Coronary artery (tissue), 2 donors: ENCODE results near the gene BAK1.

Source experiments
- DNase-seq: peaks from one replicate; pipeline ENCODE4 v3.0.0-alpha.2; 2017; ENCODE audit warnings: low spot score
- H3K27ac ChIP-seq, 2 donors: fragments of 200-600 bp; sonication (generic); one replicate each; pipeline ENCODE4 v1.5.1; 2016 to 2019
- H3K4me3 ChIP-seq: fragments of 200-600 bp; sonication (generic); 2 replicates; pipeline ENCODE4 v1.5.1; 2016; ENCODE audit warnings: mild to moderate bottlenecking, moderate library complexity
- CTCF ChIP-seq: fragments of 200-600 bp; sonication (generic); IDR thresholded peaks from one replicate; pipeline ENCODE4 v1.5.1; 2019; ENCODE audit warnings: antibody characterized with exemption

The BAK1 gene

GRCh38 chr6:33579828-33580714, at the start of gene BAK1:
TSS of gene BAK1 (minus strand) at chr6:33580276. CDS start at chr6:33577604, 2,672 bp downstream.
- H3K4me3 ChIP-seq: peak within 1 kb of the TSS; percentile 75
- peak within 1 kb of the TSS; percentile 84 to 93 for H3K27ac ChIP-seq
- no peak for TF ChIP-seq CTCF
- peak; percentile 94 for DNase-seq

- peak overlapping the region in 1 of 2 donors; percentile 32 for H3K27ac ChIP-seq
- no peak for DNase-seq
- TF ChIP-seq CTCF: no peak
- no peak overlapping the region for H3K4me3 ChIP-seq
Observed at GRCh38 chr6:33628401-33628964, 48.4 kb upstream of the BAK1 start.

- no peak overlapping the region for H3K4me3 ChIP-seq
- DNase-seq: no peak
- peak overlapping the region in 1 of 2 donors; percentile 32 for H3K27ac ChIP-seq
- TF ChIP-seq CTCF: no peak
Observed at GRCh38 chr6:33627876-33628275, 47.8 kb upstream of the BAK1 start.

GRCh38 chr6:33624856-33625255, 44.8 kb upstream of the BAK1 start:
- Histone ChIP-seq H3K4me3 (no peak overlapping the region), H3K27ac (peak overlapping the region in 1 of 2 donors; percentile 5)
- DNase-seq: no peak
- TF ChIP-seq CTCF: no peak

GRCh38 chr6:33623895-33624381, 43.9 kb upstream of the BAK1 start:
- TF ChIP-seq CTCF: no peak
- DNase-seq: no peak
- Histone ChIP-seq H3K4me3 (no peak overlapping the region), H3K27ac (no peak overlapping the region)

GRCh38 chr6:33622456-33623431, 42.7 kb upstream of the BAK1 start:
- DNase-seq: no peak
- TF ChIP-seq CTCF: no peak
- peak overlapping the region; percentile 86 for H3K4me3 ChIP-seq
- peak overlapping the region in 1 of 2 donors; percentile 89 for H3K27ac ChIP-seq
